Activated T-helper 1 cell treated with anti-CD3 and anti-CD28 coated beads, Interleukin-12 subunit alpha, Interleukin-12 subunit beta, Interleukin-2, Interleukin-4 antibody, amounts not matched to agents 30 ng/mL and 10 ng/mL and 1 ng/mL, durations not matched to agents 14 hours and 24 hours and 36 hours (primary cell): ENCODE results near the gene ARHGAP4. TPM values are rescaled to one million over a fixed set of nuclear protein-coding genes. Genes with fewer than 3 reads are reported as not detected.

Source experiments
- DNase-seq: peaks from one replicate; pipeline ENCODE4 v3.0.0; 2021; ENCODE audit warnings: low spot score
- H3K27ac Mint-ChIP-seq: one replicate; pipeline ENCODE4 v1.8.0; 2021; ENCODE audit warnings: mild to moderate bottlenecking, mixed read lengths
- H3K27me3 Mint-ChIP-seq: one replicate; pipeline ENCODE4 v1.8.0; 2022; ENCODE audit warnings: mild to moderate bottlenecking, moderate library complexity, mixed read lengths; ENCODE audit not compliant: insufficient read depth
- H3K36me3 Mint-ChIP-seq: one replicate; pipeline ENCODE4 v1.8.0; 2021; ENCODE audit warnings: low read depth, mixed read lengths
- H3K4me1 Mint-ChIP-seq: one replicate; pipeline ENCODE4 v1.8.0; 2021; ENCODE audit warnings: low read depth, mixed read lengths
- H3K4me3 Mint-ChIP-seq: one replicate; pipeline ENCODE4 v1.8.0; 2021; ENCODE audit warnings: mild to moderate bottlenecking, moderate library complexity, mixed read lengths
- H3K9me3 Mint-ChIP-seq: one replicate; pipeline ENCODE4 v1.8.0; 2021; ENCODE audit warnings: mixed read lengths
- intact Hi-C: fragments of 100-400 bp; cut with micrococcal nuclease; formaldehyde crosslinking; loops from one replicate; pipeline ENCODE4 v1.15.1; 2024
- total RNA-seq: library from RNA; stranded (reverse); gene quantifications from 2 replicates; pipeline ENCODE4 v1.2.3, GENCODE V29; 2022

Gene ARHGAP4
- total RNA-seq, 1 donor from 2014 or later = 128 TPM

- peak; percentile 58 for DNase-seq
- H3K4me3 Mint-ChIP-seq = peak overlapping the region; percentile 51
- H3K27me3 Mint-ChIP-seq = no peaks in the 10 kb centered on the region
- H3K4me1 Mint-ChIP-seq = peaks cover 29% of the 10 kb centered on the region
- H3K27ac Mint-ChIP-seq = peak overlapping the region; percentile 58
- H3K36me3 Mint-ChIP-seq = peaks cover 1% of the 10 kb centered on the region
- H3K9me3 Mint-ChIP-seq = no peaks in the 10 kb centered on the region
- intact Hi-C loops = loop anchor here (1.0 to 5.0 kb wide), 2 partner anchors 46 to 74 kb away; no protein-coding TSS in a partner anchor
Observed at GRCh38 chrX:153900831-153901752, 25.0 kb downstream of the ARHGAP4 start.

- Mint-ChIP-seq H3K4me1 (peaks cover 16% of the 10 kb centered on the region), H3K27ac (no peak overlapping the region), H3K4me3 (no peak overlapping the region), H3K36me3 (peaks cover 1% of the 10 kb centered on the region), H3K9me3 (no peaks in the 10 kb centered on the region), H3K27me3 (peaks cover 2% of the 10 kb centered on the region)
- intact Hi-C loops = no loop called here
- no peak for DNase-seq
Observed at GRCh38 chrX:153897899-153898298, 28.2 kb downstream of the ARHGAP4 start.

- no peak for DNase-seq
- intact Hi-C loops = no loop called here
- Mint-ChIP-seq H3K4me1 (peaks cover 4% of the 10 kb centered on the region), H3K27me3 (peaks cover 25% of the 10 kb centered on the region), H3K27ac (no peak overlapping the region), H3K4me3 (no peak overlapping the region), H3K36me3 (no peaks in the 10 kb centered on the region), H3K9me3 (no peaks in the 10 kb centered on the region)
Observed at GRCh38 chrX:153889123-153889522, 36.9 kb downstream of the ARHGAP4 start.

DNA sequence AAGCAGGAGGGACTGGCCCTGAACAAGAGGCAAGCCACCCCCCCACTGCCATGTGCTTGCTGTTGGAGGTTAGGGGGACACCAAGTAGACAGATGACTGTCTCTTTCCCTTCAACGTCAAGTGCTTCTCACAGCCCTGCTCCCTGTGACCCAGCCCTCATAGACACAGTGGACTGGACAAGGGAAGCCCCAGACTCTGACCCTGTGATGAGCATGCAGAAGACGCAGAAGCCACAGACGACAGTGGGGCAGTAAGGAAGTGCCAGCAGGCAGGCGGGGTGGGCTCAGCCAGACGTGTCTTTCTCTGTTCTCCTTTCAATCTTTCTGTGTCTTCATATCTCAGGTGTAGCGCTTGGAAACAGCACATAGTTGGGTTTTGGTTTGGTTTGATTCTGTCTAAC, 37.7 kb downstream of the ARHGAP4 start:
- Mint-ChIP-seq H3K36me3 (no peaks in the 10 kb centered on the region), H3K4me1 (peaks cover 4% of the 10 kb centered on the region), H3K4me3 (no peak overlapping the region), H3K27me3 (peaks cover 26% of the 10 kb centered on the region), H3K9me3 (no peaks in the 10 kb centered on the region), H3K27ac (no peak overlapping the region)
- intact Hi-C loops = no loop called here
- DNase-seq = no peak

- Mint-ChIP-seq H3K27ac (no peak overlapping the region), H3K4me3 (no peak overlapping the region), H3K27me3 (peaks cover 21% of the 10 kb centered on the region), H3K4me1 (peaks cover 4% of the 10 kb centered on the region), H3K36me3 (no peaks in the 10 kb centered on the region), H3K9me3 (no peaks in the 10 kb centered on the region)
- DNase-seq = no peak
- intact Hi-C loops = no loop called here
Observed at GRCh38 chrX:153887385-153887784, 38.7 kb downstream of the ARHGAP4 start.

GRCh38 chrX:153886915-153887314, 39.1 kb downstream of the ARHGAP4 start:
- Mint-ChIP-seq H3K9me3 (no peaks in the 10 kb centered on the region), H3K36me3 (no peaks in the 10 kb centered on the region), H3K27ac (no peak overlapping the region), H3K4me3 (peak overlapping the region; percentile 56), H3K27me3 (peaks cover 20% of the 10 kb centered on the region), H3K4me1 (peaks cover 4% of the 10 kb centered on the region)
- DNase-seq = no peak
- intact Hi-C loops = no loop called here

- Mint-ChIP-seq H3K27ac (no peak within 1 kb of the TSS), H3K27me3 (peaks cover 20% of the 10 kb centered on the region), H3K9me3 (no peaks in the 10 kb centered on the region), H3K36me3 (no peaks in the 10 kb centered on the region), H3K4me3 (peak within 1 kb of the TSS; percentile 61), H3K4me1 (peaks cover 4% of the 10 kb centered on the region)
- DNase-seq = no peak
- intact Hi-C loops = no loop called here
Observed at GRCh38 chrX:153885968-153886903, 39.8 kb downstream of the ARHGAP4 start, which contains the start of gene L1CAM. TSS of gene L1CAM (minus strand) at chrX:153886173. CDS start at chrX:153875836, 10,337 bp downstream.

GRCh38 chrX:153885208-153885787, 40.8 kb downstream of the ARHGAP4 start:
- peaks cover 20% of the 10 kb centered on the region for H3K27me3 Mint-ChIP-seq
- intact Hi-C loops = no loop called here
- H3K27ac Mint-ChIP-seq = no peak overlapping the region
- DNase-seq = no peak
- peak overlapping the region; percentile 61 for H3K4me3 Mint-ChIP-seq
- peaks cover 4% of the 10 kb centered on the region for H3K4me1 Mint-ChIP-seq
- H3K9me3 Mint-ChIP-seq = no peaks in the 10 kb centered on the region
- H3K36me3 Mint-ChIP-seq = no peaks in the 10 kb centered on the region

DNA sequence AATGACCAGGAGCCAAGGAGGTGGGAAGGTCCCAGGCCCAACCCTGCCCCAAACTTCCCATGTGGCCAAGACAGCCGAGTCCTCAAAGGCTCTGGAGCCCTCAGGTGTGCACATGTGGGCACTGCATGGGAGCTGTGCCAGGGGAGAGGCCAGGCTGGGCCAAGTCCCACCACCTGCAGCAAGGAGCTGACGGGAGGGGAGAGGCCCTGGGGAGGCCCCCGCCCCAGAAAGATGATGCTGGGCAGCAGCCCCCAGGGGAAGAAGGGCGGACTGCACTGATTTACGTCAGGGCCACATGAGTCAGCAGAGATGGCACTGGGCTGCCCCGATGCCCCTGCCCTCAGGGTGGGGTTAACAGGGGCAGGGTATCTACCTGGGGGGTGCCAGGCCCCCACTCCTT, 41.5 kb downstream of the ARHGAP4 start:
- intact Hi-C loops = no loop called here
- Mint-ChIP-seq H3K27ac (no peak overlapping the region), H3K9me3 (no peaks in the 10 kb centered on the region), H3K36me3 (no peaks in the 10 kb centered on the region), H3K27me3 (peaks cover 22% of the 10 kb centered on the region), H3K4me3 (peak overlapping the region; percentile 61), H3K4me1 (peaks cover 4% of the 10 kb centered on the region)
- no peak for DNase-seq

DNA sequence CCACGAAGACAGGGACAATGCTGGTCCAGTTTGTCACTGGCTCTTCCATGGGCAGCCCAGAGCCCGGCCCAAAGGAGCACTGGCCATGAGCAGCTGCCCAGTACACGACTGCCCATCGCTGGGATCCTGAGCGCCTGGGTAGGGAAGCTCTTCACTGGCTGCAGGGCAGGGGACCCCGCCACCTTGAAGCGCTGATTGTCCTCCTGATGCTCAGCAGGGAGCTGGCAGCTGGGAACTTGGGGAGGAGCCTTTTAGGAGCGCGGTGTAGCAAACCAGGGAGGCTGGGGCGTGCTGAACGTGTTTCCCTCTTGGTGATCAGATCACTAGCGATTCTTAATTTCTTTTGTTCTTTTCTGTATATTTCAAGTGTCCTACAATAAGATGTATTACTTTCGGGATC, 41.9 kb downstream of the ARHGAP4 start:
- intact Hi-C loops = no loop called here
- Mint-ChIP-seq H3K4me3 (no peak overlapping the region), H3K27ac (no peak overlapping the region), H3K9me3 (no peaks in the 10 kb centered on the region), H3K4me1 (peaks cover 8% of the 10 kb centered on the region), H3K36me3 (no peaks in the 10 kb centered on the region), H3K27me3 (peaks cover 21% of the 10 kb centered on the region)
- DNase-seq = no peak

DNA sequence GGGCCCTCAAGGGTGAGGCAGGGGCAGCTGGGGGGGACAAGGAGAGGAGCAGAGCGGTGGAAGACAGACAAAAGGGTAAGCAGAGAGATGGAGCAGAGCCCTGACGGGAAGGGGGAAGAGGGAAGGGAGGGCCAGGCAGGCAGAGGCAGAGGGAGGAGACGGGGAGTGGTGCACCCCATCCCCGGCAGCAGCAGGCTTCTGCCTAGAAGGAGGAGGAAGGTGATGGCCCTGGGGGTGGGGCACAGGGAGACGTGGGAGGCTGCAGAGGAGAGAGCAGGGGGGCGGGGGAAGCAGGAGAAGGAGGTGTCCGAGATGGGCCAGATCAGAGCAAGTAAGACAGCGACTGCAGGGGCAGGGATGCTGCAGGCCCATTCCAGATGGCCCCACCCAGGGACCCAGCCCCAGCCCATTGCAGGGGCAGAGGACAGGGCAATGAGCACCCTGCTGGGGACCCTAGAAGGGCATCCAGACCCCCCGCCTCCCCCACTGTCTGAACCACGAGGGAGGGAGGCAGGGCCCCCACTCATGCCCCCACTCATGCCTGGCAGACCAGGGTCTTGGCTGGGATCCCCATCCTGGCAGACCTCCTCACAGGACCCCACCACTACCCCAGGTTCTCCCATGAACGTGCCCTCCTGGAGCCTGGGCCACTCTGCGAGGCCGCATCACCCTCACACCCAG, 42.8 kb downstream of the ARHGAP4 start:
- H3K4me3 Mint-ChIP-seq = no peak overlapping the region
- no peaks in the 10 kb centered on the region for H3K36me3 Mint-ChIP-seq
- H3K27ac Mint-ChIP-seq = no peak overlapping the region
- peaks cover 14% of the 10 kb centered on the region for H3K27me3 Mint-ChIP-seq
- intact Hi-C loops = no loop called here
- H3K9me3 Mint-ChIP-seq = no peaks in the 10 kb centered on the region
- H3K4me1 Mint-ChIP-seq = peaks cover 17% of the 10 kb centered on the region
- no peak for DNase-seq

GRCh38 chrX:153882557-153882956, 43.5 kb downstream of the ARHGAP4 start:
- Mint-ChIP-seq H3K9me3 (no peaks in the 10 kb centered on the region), H3K27me3 (peaks cover 8% of the 10 kb centered on the region), H3K36me3 (no peaks in the 10 kb centered on the region), H3K4me1 (peaks cover 19% of the 10 kb centered on the region), H3K27ac (no peak overlapping the region), H3K4me3 (no peak overlapping the region)
- no peak for DNase-seq
- intact Hi-C loops = no loop called here
